Neural crest cell (in vitro differentiated cells): Measurements from ENCODE around the gene LIN54. TPM values are rescaled to one million over a fixed set of nuclear protein-coding genes. Genes with fewer than 3 reads are reported as not detected.

Source experiments
- DNase-seq: peaks from one replicate; pipeline ENCODE4 v3.0.0; 2021; ENCODE audit warnings: low read depth, mixed read lengths, low spot score
- H3K27ac Mint-ChIP-seq: one replicate; pipeline ENCODE4 v1.8.0; 2021; ENCODE audit warnings: mild to moderate bottlenecking, mixed read lengths; ENCODE audit not compliant: unreplicated experiment
- H3K27me3 Mint-ChIP-seq: 2 replicates; pipeline ENCODE4 v1.8.0; 2021; ENCODE audit warnings: low read depth, mild to moderate bottlenecking, mixed read lengths
- H3K36me3 Mint-ChIP-seq: 2 replicates; pipeline ENCODE4 v1.8.0; 2021; ENCODE audit warnings: low read depth, mild to moderate bottlenecking, mixed read lengths
- H3K4me1 Mint-ChIP-seq: 2 replicates; pipeline ENCODE4 v1.8.0; 2021; ENCODE audit warnings: mixed read lengths
- H3K4me3 Mint-ChIP-seq: one replicate; pipeline ENCODE4 v1.8.0; 2021; ENCODE audit warnings: mild to moderate bottlenecking, mixed read lengths
- H3K9me3 Mint-ChIP-seq: 2 replicates; pipeline ENCODE4 v1.8.0; 2021; ENCODE audit warnings: mixed read lengths
- total RNA-seq: library from RNA; stranded (reverse); gene quantifications from 2 replicates; pipeline ENCODE4 v1.2.1, GENCODE V29; 2021
- TF ChIP-seq, protein P1 (sequence below): fragments of 200-600 bp; sonication (generic); conservative IDR thresholded peaks from 2 replicates; pipeline ENCODE4 v1.5.0; 2021; ENCODE audit warnings: antibody characterized with exemption, mild to moderate bottlenecking

The LIN54 gene
- total RNA-seq, 1 donor from 2014 or later: 20.8 TPM

DNA sequence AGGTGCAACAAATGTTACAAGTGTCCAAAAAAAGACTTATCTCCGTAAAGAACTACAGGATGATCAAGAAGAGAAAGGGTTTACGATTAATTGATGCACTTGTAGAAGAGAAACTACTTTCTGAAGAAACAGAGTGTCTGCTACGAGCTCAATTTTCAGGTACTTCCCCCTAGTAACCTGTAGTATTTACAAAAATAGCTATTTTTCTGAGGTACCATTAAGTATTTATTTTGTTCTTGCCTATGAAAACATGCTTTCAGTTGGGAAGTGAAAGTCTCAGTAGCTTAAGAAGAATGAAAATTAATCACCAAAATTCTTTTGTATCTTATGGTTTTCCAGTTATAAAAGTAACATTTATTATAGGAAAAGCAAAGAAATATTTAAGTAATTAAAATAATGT is 104.2 kb downstream of the LIN54 start:
- Mint-ChIP-seq H3K4me3 (no peak overlapping the region), H3K4me1 (peaks cover 3% of the 10 kb centered on the region), H3K36me3 (peaks cover 5% of the 10 kb centered on the region), H3K9me3 (no peaks in the 10 kb centered on the region), H3K27ac (no peak overlapping the region), H3K27me3 (no peaks in the 10 kb centered on the region)
- DNase-seq: no peak
- TF ChIP-seq, protein P1, sequence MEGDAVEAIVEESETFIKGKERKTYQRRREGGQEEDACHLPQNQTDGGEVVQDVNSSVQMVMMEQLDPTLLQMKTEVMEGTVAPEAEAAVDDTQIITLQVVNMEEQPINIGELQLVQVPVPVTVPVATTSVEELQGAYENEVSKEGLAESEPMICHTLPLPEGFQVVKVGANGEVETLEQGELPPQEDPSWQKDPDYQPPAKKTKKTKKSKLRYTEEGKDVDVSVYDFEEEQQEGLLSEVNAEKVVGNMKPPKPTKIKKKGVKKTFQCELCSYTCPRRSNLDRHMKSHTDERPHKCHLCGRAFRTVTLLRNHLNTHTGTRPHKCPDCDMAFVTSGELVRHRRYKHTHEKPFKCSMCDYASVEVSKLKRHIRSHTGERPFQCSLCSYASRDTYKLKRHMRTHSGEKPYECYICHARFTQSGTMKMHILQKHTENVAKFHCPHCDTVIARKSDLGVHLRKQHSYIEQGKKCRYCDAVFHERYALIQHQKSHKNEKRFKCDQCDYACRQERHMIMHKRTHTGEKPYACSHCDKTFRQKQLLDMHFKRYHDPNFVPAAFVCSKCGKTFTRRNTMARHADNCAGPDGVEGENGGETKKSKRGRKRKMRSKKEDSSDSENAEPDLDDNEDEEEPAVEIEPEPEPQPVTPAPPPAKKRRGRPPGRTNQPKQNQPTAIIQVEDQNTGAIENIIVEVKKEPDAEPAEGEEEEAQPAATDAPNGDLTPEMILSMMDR: no peak

DNA sequence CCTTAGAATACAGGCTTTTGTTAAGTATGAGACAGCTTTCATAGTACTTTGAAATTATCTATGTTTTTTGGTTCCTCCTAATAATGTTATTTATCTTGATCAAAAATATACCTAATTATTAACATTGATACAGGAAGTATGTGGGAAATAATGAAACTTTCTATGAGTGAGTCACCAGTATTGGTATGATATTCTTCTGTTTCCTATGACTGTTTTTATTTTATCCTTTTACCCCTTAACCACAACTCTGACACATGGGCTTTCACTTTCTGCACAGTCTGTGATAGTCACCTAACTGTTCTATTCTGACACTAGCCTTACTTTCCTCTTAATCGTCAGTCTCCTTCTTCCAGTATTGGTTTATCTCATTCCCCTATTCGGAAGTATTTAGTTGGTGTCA is 105.4 kb downstream of the LIN54 start:
- TF ChIP-seq, protein P1: no peak
- Mint-ChIP-seq H3K27me3 (no peaks in the 10 kb centered on the region), H3K9me3 (no peaks in the 10 kb centered on the region), H3K27ac (no peak overlapping the region), H3K36me3 (no peaks in the 10 kb centered on the region), H3K4me1 (peaks cover 3% of the 10 kb centered on the region), H3K4me3 (peak overlapping the region; percentile 25)
- no peak for DNase-seq

DNA sequence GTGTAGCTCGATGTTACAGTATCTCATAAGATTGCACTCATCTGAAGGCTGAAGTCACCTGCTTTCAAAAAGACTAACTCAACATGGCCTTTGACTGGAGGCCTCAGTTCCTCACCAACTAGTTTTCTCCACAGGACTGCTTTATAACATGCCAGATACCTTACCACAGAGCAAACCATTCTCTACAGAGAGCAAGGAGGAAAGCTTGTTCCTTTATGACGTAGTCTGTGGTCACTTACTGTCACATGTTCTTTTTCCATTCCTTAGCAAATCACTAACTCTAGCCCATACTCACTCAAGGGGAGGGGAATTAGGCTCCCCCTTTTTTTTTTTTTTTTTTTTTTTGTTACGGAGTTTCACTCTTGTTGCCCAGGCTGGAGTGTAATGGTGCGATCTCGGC is 106.9 kb downstream of the LIN54 start:
- H3K27ac Mint-ChIP-seq: no peak overlapping the region
- no peaks in the 10 kb centered on the region for H3K27me3 Mint-ChIP-seq
- H3K36me3 Mint-ChIP-seq: no peaks in the 10 kb centered on the region
- TF ChIP-seq, protein P1: no peak
- peaks cover 3% of the 10 kb centered on the region for H3K4me1 Mint-ChIP-seq
- peak overlapping the region; percentile 33 for H3K4me3 Mint-ChIP-seq
- DNase-seq: no peak
- no peaks in the 10 kb centered on the region for H3K9me3 Mint-ChIP-seq

DNA sequence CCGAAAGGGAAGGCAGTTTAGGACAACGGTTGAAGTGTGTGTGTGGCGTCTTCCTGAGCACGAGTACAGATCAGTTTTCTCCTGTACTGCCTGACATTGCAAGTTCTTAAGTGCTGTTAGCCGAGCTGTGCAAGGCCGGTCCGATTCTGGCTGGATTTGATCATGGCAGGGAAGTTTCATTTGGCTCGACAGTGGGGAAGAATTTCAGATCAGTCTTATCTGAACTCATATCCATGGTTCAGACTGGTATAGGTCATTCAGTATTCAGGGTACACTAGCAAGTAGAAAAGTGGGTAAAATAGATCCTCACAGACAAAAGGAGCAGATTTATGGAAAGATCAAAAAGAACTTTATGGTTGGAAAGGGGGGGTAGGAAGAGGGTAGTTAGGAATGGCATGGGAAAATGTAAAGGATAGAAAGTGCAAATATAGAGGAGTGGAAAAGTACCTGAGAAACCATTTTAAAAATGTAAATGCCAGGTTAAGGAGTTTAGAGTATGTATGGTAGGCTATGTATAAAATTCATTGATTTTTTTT is 109.4 kb downstream of the LIN54 start:
- no peak overlapping the region for H3K4me3 Mint-ChIP-seq

DNA sequence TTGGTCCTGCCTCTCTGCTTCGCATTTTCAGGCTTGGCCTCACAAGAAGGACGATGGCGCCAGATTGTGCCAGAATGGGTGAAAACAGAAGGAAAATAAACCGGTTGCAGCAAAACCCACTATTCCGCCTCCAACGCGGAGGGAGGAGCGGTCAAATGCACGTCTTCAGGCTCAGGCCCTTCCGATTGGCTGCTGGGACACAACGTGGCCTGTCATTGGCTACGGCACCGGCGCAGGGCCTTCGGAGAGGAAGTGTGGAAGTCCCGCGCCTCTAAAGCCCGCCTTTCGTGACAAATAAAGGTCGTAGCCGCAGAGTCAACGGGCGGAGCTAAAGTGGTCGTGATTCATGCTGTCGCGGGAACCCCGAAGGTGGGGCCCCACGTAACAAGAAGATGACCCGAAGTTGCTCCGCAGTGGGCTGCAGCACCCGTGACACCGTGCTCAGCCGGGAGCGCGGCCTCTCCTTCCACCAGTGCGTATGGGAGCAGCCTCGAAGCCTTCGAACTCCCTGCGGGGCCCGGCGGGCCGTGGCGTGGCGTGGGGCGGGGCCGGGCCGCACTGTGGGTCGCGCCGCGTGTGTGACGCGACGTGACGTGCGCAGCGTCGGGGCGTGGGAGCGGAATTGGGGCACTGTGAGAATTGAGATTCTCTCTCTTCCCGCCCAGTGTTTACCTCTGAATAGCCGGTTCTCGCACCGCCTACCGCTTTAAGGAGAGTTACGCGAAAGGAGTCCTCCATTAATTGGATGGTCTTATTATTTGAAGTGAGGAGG is 110.0 kb downstream of the LIN54 start, which contains the start of gene THAP9:
THAP9 (plus strand) TSS at position 325 of the 772 bp plus-strand sequence; CDS start at position 393, 68 bp downstream.
- Mint-ChIP-seq H3K27me3 (no peaks in the 10 kb centered on the region), H3K9me3 (no peaks in the 10 kb centered on the region), H3K4me3 (no peak within 1 kb of the TSS), H3K4me1 (peaks cover 9% of the 10 kb centered on the region), H3K36me3 (peaks cover under 1% of the 10 kb centered on the region), H3K27ac (no peak within 1 kb of the TSS)
- DNase-seq: peak; percentile 87
- TF ChIP-seq, protein P1: no peak

More for the DNA sequence above, 109.4 kb downstream of the LIN54 start:
- Mint-ChIP-seq H3K36me3 (no peaks in the 10 kb centered on the region), H3K27ac (no peak overlapping the region), H3K27me3 (no peaks in the 10 kb centered on the region), H3K9me3 (no peaks in the 10 kb centered on the region), H3K4me1 (peaks cover 9% of the 10 kb centered on the region)
- DNase-seq: no peak
- TF ChIP-seq, protein P1: no peak
